Mesendoderm (in vitro differentiated cells): ENCODE measurements around the gene STON1.
"Not testable (repeated sequence)": the region's sequence is repeated elsewhere in the genome, so short reads cannot be mapped to it uniquely, and the experiment has no call there.

ENCODE experiments used
- DNase-seq: peaks from one replicate; pipeline ENCODE4 v3.0.0; 2013
- H2AK5ac ChIP-seq: 2 replicates; pipeline ENCODE4 v1.6.1; 2013; ENCODE audit warnings: low read length, inconsistent platforms
- H2BK120ac ChIP-seq: 2 replicates; pipeline ENCODE4 v1.6.1; 2013; ENCODE audit warnings: low read depth, mild to moderate bottlenecking, low read length, moderate library complexity, mixed read lengths
- H2BK15ac ChIP-seq: replicated peaks from 2 replicates; pipeline ENCODE4 v1.6.1; 2013; ENCODE audit warnings: low read depth, mild to moderate bottlenecking, moderate library complexity
- H2BK5ac ChIP-seq: 2 replicates; pipeline ENCODE4 v1.6.1; 2013; ENCODE audit warnings: low read length, inconsistent platforms
- H3K18ac ChIP-seq: 2 replicates; pipeline ENCODE4 v1.6.1; 2013; ENCODE audit warnings: mild to moderate bottlenecking, low read length, mixed read lengths
- H3K23ac ChIP-seq: one replicate; pipeline ENCODE4 v1.6.1; 2013; ENCODE audit warnings: low read length
- H3K27ac ChIP-seq: 2 replicates; pipeline ENCODE4 v1.5.1; 2013; ENCODE audit warnings: low read depth, mild to moderate bottlenecking, inconsistent platforms, low read length, moderate library complexity
- H3K27me3 ChIP-seq: 2 replicates; pipeline ENCODE4 v1.6.1; 2013; ENCODE audit warnings: low read length, control low read depth, mild to moderate bottlenecking, inconsistent platforms; ENCODE audit not compliant: insufficient read depth, poor library complexity
- H3K36me3 ChIP-seq: 2 replicates; pipeline ENCODE4 v1.6.1; 2013; ENCODE audit warnings: low read length, inconsistent platforms; ENCODE audit not compliant: control insufficient read depth, insufficient read depth
- H3K4ac ChIP-seq: one replicate; pipeline ENCODE4 v1.6.1; 2013; ENCODE audit warnings: low read depth, mild to moderate bottlenecking, low read length, moderate library complexity
- H3K4me1 ChIP-seq: 2 replicates; pipeline ENCODE4 v1.6.1; 2013; ENCODE audit warnings: low read depth, low read length, inconsistent platforms; ENCODE audit not compliant: control insufficient read depth
- H3K4me2 ChIP-seq: 2 replicates; pipeline ENCODE4 v1.6.1; 2013; ENCODE audit warnings: low read length
- H3K4me3 ChIP-seq: 2 replicates; pipeline ENCODE4 v1.5.1; 2013; ENCODE audit warnings: mild to moderate bottlenecking, low read length
- H3K56ac ChIP-seq: one replicate; pipeline ENCODE4 v1.6.1; 2013; ENCODE audit warnings: low read length
- H3K79me1 ChIP-seq: 2 replicates; pipeline ENCODE4 v1.6.1; 2013; ENCODE audit warnings: low read length, inconsistent platforms
- H3K79me2 ChIP-seq: 2 replicates; pipeline ENCODE4 v1.6.1; 2013; ENCODE audit warnings: mild to moderate bottlenecking, low read length; ENCODE audit not compliant: control insufficient read depth, insufficient read depth
- H3K9ac ChIP-seq: 2 replicates; pipeline ENCODE4 v1.6.1; 2013; ENCODE audit warnings: low read length, inconsistent platforms
- H4K5ac ChIP-seq: one replicate; pipeline ENCODE4 v1.6.1; 2013; ENCODE audit warnings: low read length
- H4K8ac ChIP-seq: one replicate; pipeline ENCODE4 v1.6.1; 2013; ENCODE audit warnings: low read depth, mild to moderate bottlenecking, control low read depth, low read length, moderate library complexity
- WGBS: extraction: QIAGEN DNeasy Blood & Tissue Kit; methylation state at CpG from one replicate; pipeline ENCODE4 v1.1.7; 2013; ENCODE audit warnings: low lambda C conversion rate, missing lambda C conversion rate; ENCODE audit not compliant: insufficient coverage; ENCODE audit errors: extremely low coverage; 5-methylcytosine and 5-hydroxymethylcytosine counted together

STON1 gene

GRCh38 chr2:48622691-48623090, 92.7 kb downstream of the STON1 start:
- not testable (repeated sequence) for H4K8ac ChIP-seq, H3K79me2 ChIP-seq, H3K4me2 ChIP-seq, DNase-seq, H2BK15ac ChIP-seq, H2BK120ac ChIP-seq, H3K36me3 ChIP-seq, H4K5ac ChIP-seq, H3K4me1 ChIP-seq, H3K56ac ChIP-seq, H3K27ac ChIP-seq, H2AK5ac ChIP-seq, H3K18ac ChIP-seq, H3K27me3 ChIP-seq, H3K4ac ChIP-seq, H3K79me1 ChIP-seq, H3K23ac ChIP-seq, H2BK5ac ChIP-seq, H3K4me3 ChIP-seq, H3K9ac ChIP-seq
- no CpG with 5 or more reads among the region's 5 CpGs for WGBS

GRCh38 chr2:48624696-48625095, 94.7 kb downstream of the STON1 start:
- Histone ChIP-seq H3K79me1 (no peaks in the 10 kb centered on the region), H2BK120ac (no peak overlapping the region), H3K9ac (no peak overlapping the region), H3K79me2 (no peaks in the 10 kb centered on the region), H3K56ac (no peak overlapping the region), H3K36me3 (no peaks in the 10 kb centered on the region), H3K18ac (no peak overlapping the region), H3K4ac (no peak overlapping the region), H3K4me2 (no peak overlapping the region), H2BK5ac (no peak overlapping the region), H3K4me3 (no peak overlapping the region), H4K5ac (no peak overlapping the region), H2AK5ac (no peak overlapping the region), H3K27ac (no peak overlapping the region), H2BK15ac (no peak overlapping the region), H4K8ac (no peak overlapping the region), H3K4me1 (no peaks in the 10 kb centered on the region), H3K23ac (no peak overlapping the region), H3K27me3 (no peaks in the 10 kb centered on the region)
- DNase-seq, result no peak
- no CpG with 5 or more reads among the region's 2 CpGs for whole genome bisulfite sequencing

- H3K79me2 ChIP-seq, result no peaks in the 10 kb centered on the region
- H3K27me3 ChIP-seq, result no peaks in the 10 kb centered on the region
- DNase-seq, result no peak
- H3K18ac ChIP-seq, result no peak overlapping the region
- no peak overlapping the region for H4K5ac ChIP-seq
- no peaks in the 10 kb centered on the region for H3K79me1 ChIP-seq
- no peak overlapping the region for H3K27ac ChIP-seq
- no peak overlapping the region for H3K4me3 ChIP-seq
- H4K8ac ChIP-seq, result no peak overlapping the region
- H3K9ac ChIP-seq, result no peak overlapping the region
- no peaks in the 10 kb centered on the region for H3K36me3 ChIP-seq
- no peak overlapping the region for H2BK15ac ChIP-seq
- no peaks in the 10 kb centered on the region for H3K4me1 ChIP-seq
- H3K56ac ChIP-seq, result no peak overlapping the region
- H3K4ac ChIP-seq, result no peak overlapping the region
- H2BK120ac ChIP-seq, result no peak overlapping the region
- no peak overlapping the region for H2BK5ac ChIP-seq
- no peak overlapping the region for H3K23ac ChIP-seq
- no peak overlapping the region for H2AK5ac ChIP-seq
- no peak overlapping the region for H3K4me2 ChIP-seq
These were observed 96.1 kb downstream of the STON1 start for GRCh38 chr2:48626047-48626446.

GRCh38 chr2:48633143-48633542, 103.2 kb downstream of the STON1 start:
- Histone ChIP-seq H4K8ac (no peak overlapping the region), H3K36me3 (no peaks in the 10 kb centered on the region), H3K27ac (no peak overlapping the region), H3K4me3 (no peak overlapping the region), H3K9ac (no peak overlapping the region), H3K4me2 (no peak overlapping the region), H3K23ac (no peak overlapping the region), H2BK5ac (no peak overlapping the region), H3K79me1 (no peaks in the 10 kb centered on the region), H2BK120ac (no peak overlapping the region), H4K5ac (no peak overlapping the region), H3K4me1 (no peaks in the 10 kb centered on the region), H3K18ac (no peak overlapping the region), H3K56ac (no peak overlapping the region), H3K4ac (no peak overlapping the region), H2BK15ac (no peak overlapping the region), H3K27me3 (no peaks in the 10 kb centered on the region), H3K79me2 (no peaks in the 10 kb centered on the region), H2AK5ac (no peak overlapping the region)
- DNase-seq, result peak; percentile 61
- WGBS, result no CpG with 5 or more reads among the region's 5 CpGs

- Histone ChIP-seq H3K18ac (no peak overlapping the region), H3K9ac (no peak overlapping the region), H3K36me3 (no peaks in the 10 kb centered on the region), H3K27ac (no peak overlapping the region), H3K4ac (no peak overlapping the region), H3K4me3 (no peak overlapping the region), H3K4me2 (no peak overlapping the region), H3K4me1 (no peaks in the 10 kb centered on the region), H3K27me3 (no peaks in the 10 kb centered on the region), H3K79me2 (no peaks in the 10 kb centered on the region), H2BK120ac (no peak overlapping the region), H3K56ac (no peak overlapping the region), H4K5ac (no peak overlapping the region), H3K79me1 (no peaks in the 10 kb centered on the region), H4K8ac (no peak overlapping the region), H3K23ac (no peak overlapping the region), H2BK5ac (no peak overlapping the region), H2AK5ac (no peak overlapping the region), H2BK15ac (no peak overlapping the region)
- no CpG with 5 or more reads among the region's 2 CpGs for WGBS
- DNase-seq, result no peak
These were observed 105.8 kb downstream of the STON1 start for GRCh38 chr2:48635786-48636185.

- no peaks in the 10 kb centered on the region for H3K27me3 ChIP-seq
- no peaks in the 10 kb centered on the region for H3K79me1 ChIP-seq
- no peak overlapping the region for H2BK120ac ChIP-seq
- WGBS, result no CpG with 5 or more reads among the region's 1 CpG
- no peak overlapping the region for H3K27ac ChIP-seq
- no peak overlapping the region for H3K18ac ChIP-seq
- H2BK5ac ChIP-seq, result no peak overlapping the region
- DNase-seq, result no peak
- H3K56ac ChIP-seq, result no peak overlapping the region
- no peaks in the 10 kb centered on the region for H3K36me3 ChIP-seq
- no peak overlapping the region for H4K5ac ChIP-seq
- H3K4me2 ChIP-seq, result no peak overlapping the region
- no peak overlapping the region for H3K4me3 ChIP-seq
- no peak overlapping the region for H3K23ac ChIP-seq
- H3K4me1 ChIP-seq, result no peaks in the 10 kb centered on the region
- H3K79me2 ChIP-seq, result no peaks in the 10 kb centered on the region
- H3K4ac ChIP-seq, result no peak overlapping the region
- H3K9ac ChIP-seq, result no peak overlapping the region
- H4K8ac ChIP-seq, result no peak overlapping the region
- H2AK5ac ChIP-seq, result no peak overlapping the region
- no peak overlapping the region for H2BK15ac ChIP-seq
These were observed 108.3 kb downstream of the STON1 start for GRCh38 chr2:48638261-48638660.
